Neural cell (in vitro differentiated cells): ENCODE results near the gene SLC10A3.

Source experiments
- CTCF ChIP-seq: fragments of 450-650 bp; IDR thresholded peaks from 2 replicates; pipeline ENCODE4 v1.5.1; 2014; ENCODE audit warnings: antibody characterized with exemption, mild to moderate bottlenecking, moderate library complexity; ENCODE audit not compliant: poor library complexity, severe bottlenecking
- POLR2AphosphoS5 ChIP-seq: IDR thresholded peaks from 2 replicates; pipeline ENCODE4 v1.6.1; 2012
- TAF1 ChIP-seq: IDR thresholded peaks from 2 replicates; pipeline ENCODE4 v1.6.1; 2012; ENCODE audit warnings: low read depth

- TF ChIP-seq CTCF = no peak
- TF ChIP-seq TAF1 = no peak
- no peak for TF ChIP-seq POLR2AphosphoS5
Observed at GRCh38 chrX:154446430-154446829, 44.0 kb downstream of the SLC10A3 start.
